B cell (primary cell): ENCODE measurements around the gene RTBDN. TPM values are rescaled to one million over a fixed set of nuclear protein-coding genes. Genes with fewer than 3 reads are reported as not detected.
A peak's percentile ranks its signal among the peaks of the same experiment; 100 is the strongest.

Source experiments
- ATAC-seq: fragments of 200-7000 bp; cut with Tn5 transposase; one replicate; pipeline ENCODE4 v1.10.0; 2021; ENCODE audit warnings: low read depth, mild to moderate bottlenecking, moderate number of reproducible peaks, moderate library complexity
- CTCF ChIA-PET: fragments of 350-600 bp; sonication (Branson Sonifier 250); formaldehyde crosslinking; loops from one replicate; lab custom pipeline; 2021; ENCODE audit warnings: antibody characterized with exemption, inconsistent platforms; lab: Charles Lee
- POLR2A ChIA-PET: fragments of 350-600 bp; sonication (Branson Sonifier 250); formaldehyde crosslinking; loops from one replicate; lab custom pipeline; 2021; ENCODE audit warnings: antibody characterized with exemption; lab: Charles Lee
- DNase-seq: peaks from one replicate; pipeline ENCODE4 v3.0.0; 2013
- H2AFZ ChIP-seq: 2 replicates; pipeline ENCODE4 v1.6.1; 2012; ENCODE audit warnings: mild to moderate bottlenecking, low read depth, low read length; ENCODE audit not compliant: insufficient read depth, poor library complexity, severe bottlenecking
- H3K27ac ChIP-seq, 2 donors: 1 replicate in 1 of 2; 2 replicates in 1 of 2; pipeline ENCODE4 v1.5.1; 2012 to 2013; ENCODE audit warnings: low read length in 2 of 2, mild to moderate bottlenecking in 2 of 2, moderate library complexity in 1 of 2
- H3K27me3 ChIP-seq, 4 experiments: fragments of 200-600 bp in 1 of 4; sonication (generic) in 1 of 4; replicated peaks in 1 of 4; 1 replicate in 2 of 4; 2 replicates in 2 of 4; pipeline versions ENCODE4 v1.6.1 to v1.7.0; 2013 to 2016; ENCODE audit warnings: low read length in 3 of 4, mild to moderate bottlenecking in 2 of 4, mixed read lengths in 1 of 4, moderate library complexity in 1 of 4; ENCODE audit not compliant: insufficient read depth in 4 of 4, control insufficient read depth in 3 of 4; ENCODE audit errors: control extremely low read depth in 1 of 4
- H3K36me3 ChIP-seq, 2 experiments: replicated peaks in 1 of 2; 1 replicate in 1 of 2; 2 replicates in 1 of 2; pipeline versions ENCODE4 v1.6.1 to v1.7.1; 2013; ENCODE audit warnings: low read length in 1 of 2; ENCODE audit not compliant: insufficient read depth in 2 of 2, control insufficient read depth in 1 of 2; ENCODE audit errors: control extremely low read depth in 1 of 2, extremely low read depth in 1 of 2
- H3K4me1 ChIP-seq, 2 donors: fragments of 200-600 bp in 1 of 2; sonication (generic) in 1 of 2; 1 replicate in 1 of 2; 2 replicates in 1 of 2; pipeline versions ENCODE4 v1.5.1 to v1.6.1; 2013 to 2017; ENCODE audit warnings: low read length in 2 of 2; ENCODE audit not compliant: control insufficient read depth in 2 of 2, insufficient read depth in 2 of 2
- H3K4me2 ChIP-seq: replicated peaks from 2 replicates; pipeline ENCODE3; 2012; ENCODE audit warnings: mild to moderate bottlenecking, low read depth, low read length; ENCODE audit not compliant: poor library complexity, severe bottlenecking
- H3K4me3 ChIP-seq, 5 experiments: fragments of 200-600 bp in 1 of 5; sonication (generic) in 1 of 5; 1 replicate in 3 of 5; 2 replicates in 2 of 5; pipeline versions ENCODE4 v1.5.1 to v1.7.0; 2011 to 2016; ENCODE audit warnings: low read length in 4 of 5, mild to moderate bottlenecking in 4 of 5, low read depth in 2 of 5, control low read depth in 1 of 5, moderate library complexity in 1 of 5; ENCODE audit not compliant: insufficient read depth in 1 of 5; ENCODE audit errors: control extremely low read depth in 1 of 5, extremely low read depth in 1 of 5
- H3K79me2 ChIP-seq: fragments of 200-600 bp; sonication (generic); one replicate; pipeline ENCODE4 v1.6.0; 2016; ENCODE audit warnings: low read length; ENCODE audit not compliant: control insufficient read depth, insufficient read depth
- H3K9ac ChIP-seq: fragments of 200-600 bp; sonication (generic); 2 replicates; pipeline ENCODE4 v1.6.1; 2017; ENCODE audit warnings: mild to moderate bottlenecking, low read length, moderate library complexity
- H3K9me3 ChIP-seq, 3 donors: one replicate each; pipeline versions ENCODE4 v1.6.1 to v1.7.1; 2013; ENCODE audit warnings: low read length in 2 of 3; ENCODE audit not compliant: control insufficient read depth in 2 of 3, insufficient read depth in 1 of 3; ENCODE audit errors: control extremely low read depth in 1 of 3
- H4K20me1 ChIP-seq: 2 replicates; pipeline ENCODE4 v1.6.0; 2012; ENCODE audit warnings: mild to moderate bottlenecking, low read length; ENCODE audit not compliant: insufficient read depth, control insufficient read depth, poor library complexity, severe bottlenecking
- H3K27ac Mint-ChIP-seq: one replicate; pipeline ENCODE4 v1.8.0; 2021; ENCODE audit warnings: mixed read lengths
- H3K27me3 Mint-ChIP-seq: one replicate; pipeline ENCODE4 v1.8.0; 2021; ENCODE audit warnings: mixed read lengths
- H3K4me1 Mint-ChIP-seq: one replicate; pipeline ENCODE4 v1.8.0; 2021; ENCODE audit warnings: mixed read lengths
- H3K4me3 Mint-ChIP-seq: one replicate; pipeline ENCODE4 v1.8.0; 2021; ENCODE audit warnings: mixed read lengths
- H3K9me3 Mint-ChIP-seq: one replicate; pipeline ENCODE4 v1.8.0; 2022; ENCODE audit warnings: mixed read lengths; ENCODE audit not compliant: insufficient read depth
- CTCF ChIP-seq: fragments of 200-600 bp; IDR thresholded peaks from one replicate; pipeline ENCODE4 v1.8.0; 2022; ENCODE audit warnings: antibody characterized with exemption, mild to moderate bottlenecking
- EZH2 ChIP-seq: IDR thresholded peaks from 2 replicates; pipeline ENCODE4 v1.6.1; 2012; ENCODE audit warnings: borderline replicate concordance, low read depth, mild to moderate bottlenecking, moderate library complexity, low read length; ENCODE audit not compliant: insufficient read depth, poor library complexity, severe bottlenecking
- WGBS: methylation state at CpG from one replicate; pipeline ENCODE4 v1.1.5; 2013; ENCODE audit warnings: missing lambda C conversion rate; ENCODE audit not compliant: insufficient coverage; 5-methylcytosine and 5-hydroxymethylcytosine counted together
- intact Hi-C: fragments of 100-400 bp; cut with micrococcal nuclease; formaldehyde crosslinking; loops from one replicate; pipeline ENCODE4 v1.10.0; 2022
- polyA plus RNA-seq: library from polyadenylated mRNA; depleted of rRNA; stranded (reverse); fragments of >200 nt; gene quantifications from 2 replicates; pipeline ENCODE4 v1.2.3, GENCODE V29; 2012
- total RNA-seq, 2 donors: library from RNA; stranded (reverse); fragments of 120-200 nt in 1 of 2; gene quantifications; 1 replicate in 1 of 2; 2 replicates in 1 of 2; pipeline versions ENCODE4 v1.2.3 to v1.2.4, GENCODE V29; 2013 to 2022

Gene RTBDN
- total and polyA plus RNA-seq, 2 donors (not counting 1 experiment from before 2014, with no cell fraction given): not detected

- Mint-ChIP-seq H3K9me3 (no peaks in the 10 kb centered on the region), H3K4me3 (peak within 1 kb of the TSS; percentile 88), H3K27me3 (peaks cover 3% of the 10 kb centered on the region), H3K27ac (peak within 1 kb of the TSS; percentile 65), H3K4me1 (peaks cover 27% of the 10 kb centered on the region)
- WGBS: 1% methylated on average over 78 of the region's 78 CpGs
- Histone ChIP-seq H3K27me3 (no peaks in the 10 kb centered on the region), H3K9me3 (peaks cover 0 to 4% (median 0%) of the 10 kb centered on the region in 3 donors), H3K4me1 (peaks cover 19 to 30% of the 10 kb centered on the region in 2 donors), H3K79me2 (peaks cover 11% of the 10 kb centered on the region), H3K36me3 (peaks cover 0 to 3% of the 10 kb centered on the region in 2 experiments), H2AFZ (peak within 1 kb of the TSS; percentile 87), H4K20me1 (no peaks in the 10 kb centered on the region), H3K4me2 (peak within 1 kb of the TSS; percentile 100), H3K4me3 (peak within 1 kb of the TSS; percentile 32 to 87 (median 83)), H3K9ac (peak within 1 kb of the TSS; percentile 87), H3K27ac (peak within 1 kb of the TSS in 1 of 2 donors; percentile 60)
- no peak for TF ChIP-seq EZH2
- TF ChIP-seq CTCF: no peak
- intact Hi-C loops: no loop called here
- ChIA-PET CTCF (interaction anchor here (0.8 to 17.9 kb wide), 4 partner anchors 7 to 46 kb away, joined by 3 to 1147 read pairs (median 6); partner anchors contain the start of genes HOOK2 and JUNB), POLR2A (interaction anchor here (1.5 to 1.9 kb wide), 2 partner anchors 10 kb away, joined by 5 to 10 read pairs; partner anchors contain the start of gene JUNB)
- ATAC-seq (peak; percentile 69), DNase-seq (peak; percentile 81)
Observed at GRCh38 chr19:12801466-12802266, 32.7 kb downstream of the RTBDN start, which contains the start of the genes PRDX2 and THSD8. Gene PRDX2 (minus strand): TSS chr19:12801800. CDS start chr19:12801261, 539 bp downstream. Gene THSD8 (plus strand): TSS chr19:12802069. CDS start chr19:12802072, 3 bp downstream.
